Prostate gland (tissue), 2 donors: ENCODE data around the gene EIPR1. TPM values are rescaled to one million over a fixed set of nuclear protein-coding genes. Genes with fewer than 3 reads are reported as not detected.

Experiments used
- DNase-seq: peaks from one replicate; pipeline ENCODE4 v3.0.0-alpha.2; 2019; ENCODE audit warnings: low spot score
- H3K27ac ChIP-seq, 2 donors: fragments of 200-600 bp; sonication (generic); 2 replicates each; pipeline ENCODE4 v1.5.1; 2017 to 2019
- H3K27me3 ChIP-seq: fragments of 200-600 bp; sonication (generic); replicated peaks from 2 replicates; pipeline ENCODE4 v1.5.1; 2019; ENCODE audit not compliant: insufficient read depth
- H3K36me3 ChIP-seq, 2 donors: fragments of 200-600 bp; sonication (generic); 1 replicate in 1 of 2; 2 replicates in 1 of 2; pipeline versions ENCODE4 v1.5.1 to v1.8.1; 2017 to 2019
- H3K4me1 ChIP-seq: fragments of 200-600 bp; sonication (generic); replicated peaks from 2 replicates; pipeline ENCODE4 v1.5.1; 2019
- H3K4me3 ChIP-seq, 2 donors: fragments of 200-600 bp; sonication (generic); 2 replicates each; pipeline ENCODE4 v1.5.1; 2017 to 2019
- H3K9me3 ChIP-seq: fragments of 200-600 bp; sonication (generic); 2 replicates; pipeline ENCODE4 v1.5.1; 2017
- POLR2A ChIP-seq: fragments of 450-650 bp; IDR thresholded peaks from one replicate; pipeline ENCODE4 v1.6.1; 2016; ENCODE audit warnings: antibody characterized with exemption, mild to moderate bottlenecking
- POLR2AphosphoS5 ChIP-seq: sonication (generic); formaldehyde crosslinking; IDR thresholded peaks from one replicate; pipeline ENCODE4 v1.6.1; 2017; ENCODE audit warnings: antibody characterized with exemption
- WGBS: methylation state at CpG from one replicate; pipeline ENCODE4 v1.1.5; 2018; 5-methylcytosine and 5-hydroxymethylcytosine counted together
- intact Hi-C: fragments of 100-400 bp; cut with DNase I; formaldehyde crosslinking; loops from one replicate; pipeline ENCODE4 v1.14.2; 2022
- total RNA-seq, 2 donors: library from RNA; depleted of rRNA; stranded (reverse); fragments of >200 nt; gene quantifications; one replicate each; pipeline ENCODE4 v1.1.0, GENCODE V29; 2016
- TF ChIP-seq, protein P1 (sequence below), 4 experiments: fragments of 200-600 bp in 2 of 4; fragments of 450-650 bp in 2 of 4; sonication (generic) in 2 of 4; IDR thresholded peaks; 1 replicate in 3 of 4; 2 replicates in 1 of 4; pipeline ENCODE4 v1.5.1; 2016 to 2019; ENCODE audit warnings: antibody characterized with exemption in 4 of 4, mild to moderate bottlenecking in 2 of 4, moderate library complexity in 2 of 4

The EIPR1 gene
- total RNA-seq, 2 donors from 2014 or later, result 30.0 to 52.3 TPM

- no peak overlapping the region for H3K27ac ChIP-seq
- H3K36me3 ChIP-seq, result no peaks in the 10 kb centered on the region
- intact Hi-C loops, result no loop called here
- no peak for TF ChIP-seq POLR2A
- no peak for TF ChIP-seq POLR2AphosphoS5
- no peak for DNase-seq
- H3K27me3 ChIP-seq, result no peaks in the 10 kb centered on the region
- H3K9me3 ChIP-seq, result no peaks in the 10 kb centered on the region
- H3K4me1 ChIP-seq, result no peaks in the 10 kb centered on the region
- H3K4me3 ChIP-seq, result no peak overlapping the region
- WGBS, result 93% methylated on average over 16 of the region's 16 CpGs
Measured at GRCh38 chr2:3196716-3197115, 180.9 kb downstream of the EIPR1 start.

DNA sequence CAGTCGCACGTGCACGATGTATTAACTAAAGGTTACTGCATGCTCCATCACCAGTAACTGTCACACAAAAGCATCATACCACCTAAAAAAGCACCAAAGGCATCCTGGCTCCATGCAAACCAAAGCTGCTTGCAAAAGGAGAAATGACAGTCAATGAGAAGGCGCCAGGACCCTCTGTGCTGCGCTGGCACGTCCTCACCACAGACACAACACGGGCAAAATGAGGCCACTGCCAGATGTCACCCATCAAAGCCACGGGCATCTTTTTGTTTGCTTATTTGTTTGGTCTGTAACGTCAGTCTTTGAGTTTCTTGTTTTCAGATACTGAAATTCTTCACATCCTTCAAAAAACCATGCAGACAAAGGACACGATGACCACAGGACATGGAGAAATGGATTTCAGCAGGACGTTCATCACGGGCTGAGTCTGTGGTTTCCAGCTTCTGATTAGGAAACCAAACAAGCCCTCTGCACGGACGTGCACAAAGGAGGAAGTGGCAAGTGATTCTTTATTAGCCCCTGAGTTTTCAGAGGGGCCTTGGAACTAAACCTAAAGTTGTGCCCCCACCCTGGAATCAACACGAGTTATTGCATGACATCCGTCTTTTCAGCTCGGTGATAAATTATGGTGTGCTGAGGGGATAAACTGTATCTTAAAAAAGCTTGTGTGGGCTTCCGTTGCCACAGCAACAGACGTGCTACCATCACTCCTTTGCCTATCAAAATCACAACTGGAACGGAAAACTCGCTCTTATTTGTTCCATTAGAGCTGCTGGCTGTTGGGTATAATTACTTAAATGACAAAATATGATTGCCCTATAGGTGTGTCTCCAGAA lies 181.8 kb downstream of the EIPR1 start:
- Histone ChIP-seq H3K9me3 (no peaks in the 10 kb centered on the region), H3K36me3 (no peaks in the 10 kb centered on the region), H3K4me3 (no peak overlapping the region), H3K4me1 (no peaks in the 10 kb centered on the region), H3K27ac (no peak overlapping the region), H3K27me3 (no peaks in the 10 kb centered on the region)
- WGBS, result 81% methylated on average over 21 of the region's 21 CpGs
- no peak for TF ChIP-seq POLR2AphosphoS5
- no peak for TF ChIP-seq POLR2A
- TF ChIP-seq, protein P1, sequence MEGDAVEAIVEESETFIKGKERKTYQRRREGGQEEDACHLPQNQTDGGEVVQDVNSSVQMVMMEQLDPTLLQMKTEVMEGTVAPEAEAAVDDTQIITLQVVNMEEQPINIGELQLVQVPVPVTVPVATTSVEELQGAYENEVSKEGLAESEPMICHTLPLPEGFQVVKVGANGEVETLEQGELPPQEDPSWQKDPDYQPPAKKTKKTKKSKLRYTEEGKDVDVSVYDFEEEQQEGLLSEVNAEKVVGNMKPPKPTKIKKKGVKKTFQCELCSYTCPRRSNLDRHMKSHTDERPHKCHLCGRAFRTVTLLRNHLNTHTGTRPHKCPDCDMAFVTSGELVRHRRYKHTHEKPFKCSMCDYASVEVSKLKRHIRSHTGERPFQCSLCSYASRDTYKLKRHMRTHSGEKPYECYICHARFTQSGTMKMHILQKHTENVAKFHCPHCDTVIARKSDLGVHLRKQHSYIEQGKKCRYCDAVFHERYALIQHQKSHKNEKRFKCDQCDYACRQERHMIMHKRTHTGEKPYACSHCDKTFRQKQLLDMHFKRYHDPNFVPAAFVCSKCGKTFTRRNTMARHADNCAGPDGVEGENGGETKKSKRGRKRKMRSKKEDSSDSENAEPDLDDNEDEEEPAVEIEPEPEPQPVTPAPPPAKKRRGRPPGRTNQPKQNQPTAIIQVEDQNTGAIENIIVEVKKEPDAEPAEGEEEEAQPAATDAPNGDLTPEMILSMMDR (IDR thresholded peaks at IDR 0.05), result no peak
- no peak for DNase-seq
- intact Hi-C loops, result no loop called here

- Histone ChIP-seq H3K27me3 (no peaks in the 10 kb centered on the region), H3K4me1 (no peaks in the 10 kb centered on the region), H3K9me3 (no peaks in the 10 kb centered on the region), H3K4me3 (no peak overlapping the region), H3K27ac (no peak overlapping the region), H3K36me3 (no peaks in the 10 kb centered on the region)
- no peak for DNase-seq
- 95% methylated on average over 11 of the region's 11 CpGs for WGBS
- intact Hi-C loops, result no loop called here
- TF ChIP-seq POLR2AphosphoS5 (no peak), POLR2A (no peak)
- TF ChIP-seq, protein P1 (IDR thresholded peaks at IDR 0.05), result no peak
Measured at GRCh38 chr2:3194828-3195227, 182.8 kb downstream of the EIPR1 start.

DNA sequence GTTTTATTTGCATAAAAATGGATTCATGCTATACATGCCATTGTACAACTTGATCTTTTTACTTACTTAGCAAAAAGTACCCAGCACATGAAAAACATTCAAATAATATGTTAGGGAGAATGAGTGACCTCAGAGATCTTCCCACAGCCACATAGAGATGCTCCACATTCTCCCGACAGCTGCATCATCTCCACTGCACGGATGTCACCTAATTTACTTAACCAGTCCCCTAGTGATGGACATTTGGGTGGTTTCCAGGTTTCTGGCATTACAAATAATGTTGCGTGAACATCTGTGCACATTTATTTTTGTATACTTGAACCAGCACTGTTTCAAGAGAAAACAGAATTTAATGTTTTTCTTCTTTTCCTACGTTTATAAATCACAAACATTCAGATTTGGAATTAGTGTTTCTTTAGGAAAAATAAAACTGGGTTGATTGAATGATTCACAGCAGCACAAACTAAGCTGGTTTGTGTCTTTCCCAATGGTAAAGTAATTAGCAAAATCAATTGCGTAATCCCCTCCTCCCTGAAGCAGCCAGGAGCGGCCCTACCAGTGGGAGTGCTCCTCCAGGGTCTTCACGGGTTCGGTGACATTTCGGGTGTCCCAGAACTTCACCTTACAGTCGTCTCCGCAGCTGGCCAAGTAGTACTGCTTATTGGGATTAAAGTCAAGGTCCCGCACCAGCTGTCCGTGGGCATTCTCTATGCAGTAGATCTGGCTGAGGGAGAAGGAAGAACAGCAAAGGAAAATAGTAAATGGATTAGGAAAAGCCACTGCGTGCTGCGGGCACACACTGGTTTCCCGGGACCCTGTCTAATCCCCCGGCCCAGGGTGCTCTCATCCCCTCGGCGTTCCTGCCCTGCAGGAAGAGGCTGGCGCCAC lies 183.9 kb downstream of the EIPR1 start:
- H3K4me3 ChIP-seq, result no peak overlapping the region
- intact Hi-C loops, result no loop called here
- TF ChIP-seq POLR2AphosphoS5 (no peak), POLR2A (no peak)
- TF ChIP-seq, protein P1 (IDR thresholded peaks at IDR 0.05), result no peak
- no peak overlapping the region for H3K27ac ChIP-seq
- H3K9me3 ChIP-seq, result no peaks in the 10 kb centered on the region
- no peaks in the 10 kb centered on the region for H3K27me3 ChIP-seq
- no peaks in the 10 kb centered on the region for H3K36me3 ChIP-seq
- no peaks in the 10 kb centered on the region for H3K4me1 ChIP-seq
- 81% methylated on average over 20 of the region's 20 CpGs for WGBS
- DNase-seq, result no peak

GRCh38 chr2:3192920-3193319 lies 184.7 kb downstream of the EIPR1 start:
- Histone ChIP-seq H3K27ac (no peak overlapping the region), H3K4me3 (no peak overlapping the region), H3K9me3 (no peaks in the 10 kb centered on the region), H3K36me3 (no peaks in the 10 kb centered on the region), H3K27me3 (no peaks in the 10 kb centered on the region), H3K4me1 (no peaks in the 10 kb centered on the region)
- TF ChIP-seq POLR2AphosphoS5, result no peak
- TF ChIP-seq, protein P1 (IDR thresholded peaks at IDR 0.05), result no peak
- no peak for TF ChIP-seq POLR2A
- intact Hi-C loops, result no loop called here
- WGBS, result 88% methylated on average over 7 of the region's 7 CpGs
- DNase-seq, result no peak
